Hematopoietic multipotent progenitor cell (in vitro differentiated cells): ENCODE measurements around the gene SCAF8. TPM values are rescaled to one million over a fixed set of nuclear protein-coding genes. Genes with fewer than 3 reads are reported as not detected.
"Not testable (repeated sequence)": the region's sequence is repeated elsewhere in the genome, so short reads cannot be mapped to it uniquely, and the experiment has no call there.

Experiments
- DNase-seq, 3 donors: peaks; one replicate each; pipeline ENCODE4 v3.0.0-alpha.2; 2011 to 2015; ENCODE audit warnings: low read depth in 2 of 3, low spot score in 2 of 3
- total RNA-seq: library from RNA; depleted of rRNA; stranded (reverse); fragments of >200 nt; gene quantifications from one replicate; pipeline ENCODE4 v1.2.3, GENCODE V29; 2012

Gene SCAF8
- total RNA-seq, 1 donor, result 18.0 TPM

GRCh38 chr6:154733626-154734382 lies 588 bp downstream of the SCAF8 start:
- DNase-seq, result peak; percentile 71 to 95 (median 95)

- DNase-seq, result peak in 1 of 3 donors; percentile 16
These were observed 3.5 kb downstream of the SCAF8 start for GRCh38 chr6:154736618-154737259.

DNA sequence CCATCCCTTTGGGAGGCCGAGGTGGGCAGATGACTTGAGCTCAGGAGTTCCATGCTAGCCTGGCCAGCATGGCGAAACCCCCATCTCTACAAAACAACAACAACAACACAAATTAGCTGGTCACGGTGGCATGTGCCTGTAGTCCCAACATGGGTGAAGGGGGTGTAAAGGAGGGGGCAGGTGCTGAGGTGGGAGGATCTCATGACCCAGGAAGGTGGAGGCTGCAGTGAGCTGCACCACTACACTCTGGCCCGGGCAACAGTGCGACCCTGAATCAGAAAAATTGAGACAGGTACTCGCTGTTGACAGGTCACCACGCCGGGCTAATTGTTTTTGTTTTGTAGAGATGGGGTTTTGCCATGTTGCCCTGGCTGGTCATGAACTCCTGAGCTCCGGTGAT lies 4.2 kb downstream of the SCAF8 start:
- no peak for DNase-seq

GRCh38 chr6:154738551-154738961 lies 5.3 kb downstream of the SCAF8 start:
- DNase-seq, result no peak

DNA sequence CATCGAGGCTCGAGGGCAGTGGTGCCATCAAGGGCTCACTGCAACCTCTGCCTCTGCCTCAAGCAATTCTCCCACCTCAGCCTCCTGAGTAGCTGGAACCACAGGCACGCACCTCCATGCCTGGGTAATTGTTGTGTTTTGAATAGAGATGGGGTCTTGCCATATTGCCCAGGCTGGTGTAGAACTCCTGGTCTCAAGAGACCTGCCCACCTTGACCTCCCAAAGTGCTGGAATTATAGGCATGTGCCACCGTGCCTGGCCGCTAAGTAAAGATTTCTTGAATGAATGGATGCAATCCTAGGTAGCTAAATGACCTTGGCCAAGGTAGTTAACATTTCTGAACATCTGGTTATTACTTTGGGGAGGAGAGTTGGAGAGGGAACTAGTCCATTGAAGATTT lies 7.4 kb downstream of the SCAF8 start:
- DNase-seq, result no peak

GRCh38 chr6:154742891-154743290 lies 9.7 kb downstream of the SCAF8 start:
- DNase-seq, result no peak

DNA sequence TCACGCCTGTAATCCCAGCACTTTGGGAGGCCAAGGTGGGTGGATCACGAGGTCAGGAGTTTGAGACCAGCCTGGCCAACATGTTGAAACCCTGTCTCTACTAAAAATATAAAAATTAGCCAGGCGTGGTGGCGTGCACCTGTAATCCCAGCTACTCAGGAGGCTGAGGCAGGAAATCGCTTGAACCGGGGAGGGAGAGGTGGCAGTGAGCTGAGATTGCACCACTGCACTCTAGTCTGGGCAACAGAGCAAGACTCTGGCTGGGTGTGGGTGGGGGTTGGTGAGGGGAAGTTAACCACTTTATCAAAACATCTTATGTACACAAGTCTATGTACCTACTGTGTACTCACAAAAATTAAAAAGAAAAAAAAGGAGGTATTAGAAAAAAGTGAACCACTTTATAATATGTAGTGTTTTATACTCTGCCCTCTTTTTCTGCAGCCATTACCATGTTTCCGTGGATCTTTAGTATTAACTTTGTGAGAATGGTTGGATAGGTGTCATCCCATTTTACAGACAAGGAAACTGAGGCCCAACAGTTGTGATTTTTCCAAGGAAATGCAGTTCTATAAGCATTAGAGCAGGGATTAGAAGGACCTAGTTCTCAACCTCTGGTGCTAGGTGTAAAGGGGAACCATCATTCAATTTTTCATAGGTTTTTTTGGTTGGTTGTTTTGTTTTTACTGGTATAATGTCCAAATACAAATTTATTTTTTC lies 11.0 kb downstream of the SCAF8 start:
- DNase-seq, result not testable (repeated sequence)

DNA sequence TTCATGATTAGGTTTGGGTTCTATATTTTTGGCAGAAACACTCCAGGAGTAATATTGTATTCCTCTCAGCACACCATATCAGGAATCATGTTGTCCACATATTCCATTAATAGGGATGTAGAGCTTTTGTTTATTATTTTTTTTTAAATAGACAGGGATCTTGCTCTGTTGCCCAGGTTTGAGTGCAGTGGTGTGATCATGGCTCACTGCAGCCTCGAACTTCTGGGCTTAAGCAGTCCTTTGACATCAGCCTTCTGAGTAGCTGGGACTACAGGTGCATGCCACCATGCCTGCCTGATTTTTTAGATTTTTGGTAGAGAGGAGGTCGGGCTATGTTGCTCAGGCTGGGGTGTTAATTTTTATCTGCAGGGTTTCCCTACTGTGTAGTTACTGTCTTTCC lies 12.0 kb downstream of the SCAF8 start:
- no peak for DNase-seq

GRCh38 chr6:154749341-154749740 lies 16.1 kb downstream of the SCAF8 start:
- DNase-seq, result no peak

GRCh38 chr6:154751011-154751800 lies 18.0 kb downstream of the SCAF8 start:
- DNase-seq, result no peak

DNA sequence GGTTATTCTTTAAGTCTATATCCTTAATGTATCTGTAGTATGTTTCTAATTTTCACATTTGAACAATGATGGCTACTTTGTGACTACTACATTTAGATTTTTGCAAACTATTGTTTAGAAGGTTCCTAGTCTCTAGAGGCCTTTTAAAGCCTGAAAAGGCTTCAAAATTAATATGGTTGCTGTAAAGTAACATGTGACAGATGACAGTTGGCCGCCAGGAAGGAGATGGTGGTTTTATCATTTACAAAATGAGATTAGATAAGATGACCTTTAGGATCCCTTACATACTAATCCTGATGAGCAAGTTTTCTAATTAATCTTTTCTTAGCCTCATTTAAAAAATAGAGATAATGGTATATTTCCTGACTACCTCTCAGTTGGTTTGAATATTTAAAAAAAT lies 18.8 kb downstream of the SCAF8 start:
- no peak for DNase-seq

- DNase-seq, result peak in 2 of 3 donors; percentile 42 to 70
These were observed 20.9 kb downstream of the SCAF8 start for GRCh38 chr6:154754152-154754551.

- DNase-seq, result no peak
These were observed 24.3 kb downstream of the SCAF8 start for GRCh38 chr6:154757352-154758050.

DNA sequence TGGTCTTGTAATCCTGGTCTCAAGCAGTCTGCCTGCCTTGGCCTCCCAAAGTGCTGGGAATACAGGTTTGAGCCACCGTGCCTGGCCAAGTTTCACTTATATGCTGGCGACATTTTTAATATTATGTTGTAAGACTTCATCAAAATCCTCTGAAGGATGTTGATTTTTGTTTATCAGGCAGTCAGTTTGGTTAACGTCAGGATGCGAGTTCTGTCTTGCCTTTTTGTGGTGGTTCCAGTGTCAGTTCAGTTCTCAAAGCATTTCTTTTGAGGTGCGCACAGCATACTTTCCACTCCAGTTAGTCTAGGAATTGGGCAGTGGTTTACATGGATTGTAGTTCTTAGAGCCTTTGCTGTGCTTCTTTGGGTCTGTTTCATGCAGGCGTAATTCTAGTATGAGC lies 24.9 kb downstream of the SCAF8 start:
- DNase-seq, result no peak

DNA sequence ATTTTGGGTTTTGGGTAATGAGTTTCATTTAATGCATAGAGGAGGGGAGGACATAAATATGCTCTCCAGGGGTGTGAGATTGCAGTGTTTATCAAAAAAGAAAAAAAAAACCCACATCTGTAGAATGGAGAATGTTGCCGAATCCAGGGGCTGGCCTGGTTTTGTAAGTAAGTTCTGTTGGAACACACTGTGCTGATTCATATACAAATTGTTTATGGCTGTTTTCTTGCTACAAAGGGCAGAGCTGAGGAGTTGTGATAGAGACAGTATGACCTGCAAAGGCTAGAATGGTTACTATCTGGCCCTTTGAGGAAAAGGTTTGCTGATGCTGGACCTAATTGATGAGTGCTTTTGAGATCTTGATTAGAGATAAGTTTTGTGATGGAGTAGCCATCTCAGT lies 30.4 kb downstream of the SCAF8 start:
- no peak for DNase-seq

- DNase-seq, result no peak
These were observed 32.1 kb downstream of the SCAF8 start for GRCh38 chr6:154765273-154765672.

- DNase-seq, result no peak
These were observed 33.1 kb downstream of the SCAF8 start for GRCh38 chr6:154766288-154766687.

DNA sequence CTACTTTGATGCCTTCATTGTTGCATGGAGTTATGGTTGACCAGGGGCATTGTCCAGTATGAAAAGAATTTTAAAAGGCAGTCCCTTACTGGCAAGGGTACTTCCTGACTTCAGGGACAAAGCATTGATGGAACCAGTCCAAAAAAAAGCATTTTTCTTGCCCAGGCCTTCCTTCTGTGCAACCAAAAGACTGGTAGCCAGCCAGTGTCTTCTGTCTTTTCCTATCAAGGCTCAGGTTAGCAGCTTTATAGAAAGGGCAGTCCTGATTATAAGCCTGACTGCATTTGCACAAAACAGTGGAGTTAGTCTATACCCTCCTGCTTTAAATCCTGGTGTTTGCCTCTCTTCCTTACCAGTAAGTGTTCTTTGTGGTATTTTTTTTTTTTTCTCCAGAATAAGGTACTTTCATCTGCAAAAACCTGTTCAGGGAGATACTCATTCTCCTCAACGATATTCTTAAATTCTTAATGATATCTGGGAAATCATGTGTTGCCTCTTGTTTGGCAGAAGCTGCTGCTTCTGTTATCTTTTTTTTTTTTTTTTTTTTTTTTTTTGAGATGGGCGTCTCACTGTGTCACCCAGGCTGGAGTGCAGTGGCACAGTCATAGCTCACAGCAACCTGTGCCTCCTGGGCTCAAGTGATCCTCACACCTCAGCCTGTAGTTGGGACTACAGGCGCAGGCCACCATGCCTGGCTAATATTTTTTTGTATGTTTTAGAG lies 33.9 kb downstream of the SCAF8 start:
- DNase-seq, result no peak

DNA sequence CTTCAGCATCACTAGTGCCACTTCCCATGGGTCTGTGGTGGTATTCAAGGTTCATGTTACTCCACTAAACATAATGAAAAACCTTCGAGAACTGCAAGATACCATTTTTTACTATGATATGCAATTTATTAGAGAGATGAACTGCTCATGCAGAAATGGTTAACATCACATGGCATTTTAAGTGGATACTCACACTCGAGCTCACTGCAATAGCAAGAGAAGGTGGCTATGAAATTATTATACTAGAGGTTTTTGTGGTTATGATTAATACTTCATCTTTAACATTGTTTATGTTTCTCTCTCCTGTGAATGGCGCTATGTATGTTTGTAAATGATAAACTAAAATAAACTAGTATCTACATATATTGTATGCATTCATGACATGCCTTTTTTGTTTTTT lies 35.1 kb downstream of the SCAF8 start:
- no peak for DNase-seq

DNA sequence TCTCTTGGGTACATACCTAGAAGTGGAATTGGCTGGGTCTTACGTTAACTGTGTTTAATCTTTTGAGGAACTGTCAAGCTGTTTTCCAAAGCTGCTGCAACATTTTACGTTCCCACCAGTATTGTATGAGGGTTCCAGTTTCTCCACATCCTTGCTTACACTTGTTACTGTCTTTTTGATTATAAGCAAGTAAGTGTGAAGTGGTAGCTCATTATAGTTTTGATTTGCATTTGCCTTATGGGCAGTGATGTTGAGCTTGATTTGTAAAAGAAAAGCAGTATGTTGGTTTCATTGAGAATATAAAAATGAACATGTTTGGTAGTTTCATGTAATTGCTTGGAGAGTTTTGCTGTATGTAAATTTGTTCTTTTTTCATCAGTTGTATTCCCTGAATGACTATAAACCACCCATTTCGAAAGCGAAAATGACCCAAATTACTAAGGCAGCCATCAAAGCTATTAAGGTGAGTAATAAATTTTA lies 40.4 kb downstream of the SCAF8 start:
- DNase-seq, result no peak
